ENCODE measurements around the gene SETX. TPM values are rescaled to one million over a fixed set of nuclear protein-coding genes. Genes with fewer than 3 reads are reported as not detected.
A peak's percentile ranks its signal among the peaks of the same experiment; 100 is the strongest.

The SETX gene
- total RNA-seq, 1 experiment from 2014 or later, result 44.3 TPM

- Histone ChIP-seq H2BK12ac (ENCODE audit: insufficient read length, low read depth, low read length) (no peak overlapping the region), H3K4me1 (ENCODE audit: insufficient read depth, low read length) (no peaks in the 10 kb centered on the region), H3K4me2 (ENCODE audit: insufficient read depth, insufficient read length, low read length) (no peak overlapping the region), H3K14ac (ENCODE audit: insufficient read depth, low read length) (no peak overlapping the region), H4K20me1 (ENCODE audit: control insufficient read depth, insufficient read depth, insufficient read length) (no peaks in the 10 kb centered on the region), H2AK5ac (ENCODE audit: insufficient read length, low read length) (no peak overlapping the region), H2BK20ac (ENCODE audit: low read depth, low read length, poor library complexity, severe bottlenecking) (no peak overlapping the region), H3K56ac (ENCODE audit: insufficient read length, low read depth, low read length) (no peak overlapping the region), H4K5ac (ENCODE audit: insufficient read length, low read depth, low read length) (no peak overlapping the region), H3K9ac (ENCODE audit: extremely low read depth, insufficient read length, low read length) (no peak overlapping the region), H3K9me3 (ENCODE audit: control insufficient read depth, low read depth, low read length) (no peaks in the 10 kb centered on the region), H4K8ac (replicated peaks; ENCODE audit: insufficient read length, low read depth, low read length) (no peak overlapping the region), H3K27ac (ENCODE audit: insufficient read length, low read depth, low read length) (no peak overlapping the region), H3K23ac (ENCODE audit: insufficient read length, low read depth, low read length) (no peak overlapping the region), H2BK15ac (ENCODE audit: low read depth, low read length) (no peak overlapping the region), H2AFZ (ENCODE audit: low read length) (no peak overlapping the region), H3K79me1 (ENCODE audit: insufficient read depth, low read depth, low read length, poor library complexity, severe bottlenecking) (no peaks in the 10 kb centered on the region), H3K4ac (ENCODE audit: low read depth, low read length) (no peak overlapping the region), H3K23me2 (ENCODE audit: insufficient read length, low read depth, low read length, poor library complexity, severe bottlenecking) (no peaks in the 10 kb centered on the region), H3T11ph (ENCODE audit: low read length) (no peak overlapping the region), H3K27me3 (ENCODE audit: insufficient read depth, low read length) (no peaks in the 10 kb centered on the region), H3K18ac (ENCODE audit: insufficient read length, low read depth, low read length) (no peak overlapping the region), H2BK120ac (ENCODE audit: low read depth, low read length, poor library complexity, severe bottlenecking) (no peak overlapping the region), H4K91ac (ENCODE audit: insufficient read length, low read depth, low read length) (no peak overlapping the region), H2BK5ac (ENCODE audit: insufficient read length, low read length) (no peak overlapping the region), H3K79me2 (ENCODE audit: insufficient read depth, low read length) (no peaks in the 10 kb centered on the region)
- peak overlapping the region in 1 of 3 experiments; percentile 88; a peak in 1 of 7 replicates for H3K27ac Mint-ChIP-seq
- H3K4me3 Mint-ChIP-seq, result peak overlapping the region in 1 of 2 experiments; percentile 15; a peak in 1 of 5 replicates
- no peaks in the 10 kb centered on the region for H3K4me1 Mint-ChIP-seq
- H3K36me3 Mint-ChIP-seq (ENCODE audit: insufficient read depth in 1 of 3, low read depth in 3 of 3), result peaks cover 21 to 83% (median 56%) of the 10 kb centered on the region in 3 experiments; a peak in 6 of 7 replicates
- peak; percentile 72 for DNase-seq
- no peaks in the 10 kb centered on the region for H3K27me3 Mint-ChIP-seq (ENCODE audit: low read depth)
- no peaks in the 10 kb centered on the region for H3K9me3 Mint-ChIP-seq
- peak; percentile 98 for TF ChIP-seq CTCF (conservative IDR thresholded peaks at IDR 0.05)
- WGBS (ENCODE audit: extremely low coverage, insufficient read length, low lambda C conversion rate), result no CpG with 5 or more reads among the region's 10 CpGs
Measured at GRCh38 chr9:132268725-132269352, 85.9 kb downstream of the SETX start.
